HG03045 (cell line): ENCODE measurements around the gene RIN3.

Source experiments
- ATAC-seq: cut with Tn5 transposase; IDR thresholded peaks from one replicate; pipeline ENCODE4 v1.9.1; 2021; ENCODE audit warnings: mild to moderate bottlenecking, moderate library complexity; ENCODE audit not compliant: unreplicated experiment

Gene RIN3

DNA sequence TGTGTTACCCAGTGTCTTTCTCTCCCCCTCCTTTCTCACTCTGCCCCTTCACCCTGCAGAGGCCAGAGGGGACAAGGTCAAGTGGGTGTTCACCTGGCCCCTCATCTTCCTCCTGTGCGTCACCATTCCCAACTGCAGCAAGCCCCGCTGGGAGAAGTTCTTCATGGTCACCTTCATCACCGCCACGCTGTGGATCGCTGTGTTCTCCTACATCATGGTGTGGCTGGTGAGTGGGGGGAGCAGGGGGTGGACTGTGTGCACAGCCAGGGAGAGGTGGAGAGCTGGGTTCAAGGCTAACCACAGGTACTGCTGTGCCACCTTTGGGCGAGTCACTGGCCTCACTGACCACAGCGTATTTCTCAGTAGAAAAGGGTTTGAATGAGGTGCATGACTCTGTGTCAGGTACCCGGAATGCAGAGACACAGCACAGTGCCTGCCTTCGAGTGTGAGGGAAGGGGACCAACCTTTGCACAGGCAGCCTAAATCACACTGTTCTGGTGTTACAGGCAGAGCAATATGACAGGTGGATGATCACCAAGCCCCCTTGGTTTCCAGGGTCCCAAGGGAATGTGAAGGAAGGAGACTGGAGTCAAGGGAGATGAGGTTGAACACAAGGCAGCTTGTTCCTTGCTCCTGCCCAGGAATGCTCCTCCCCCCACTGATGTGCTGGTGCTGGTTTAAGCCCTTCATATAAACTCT, 30.8 kb upstream of the RIN3 start:
- no peak for ATAC-seq

DNA sequence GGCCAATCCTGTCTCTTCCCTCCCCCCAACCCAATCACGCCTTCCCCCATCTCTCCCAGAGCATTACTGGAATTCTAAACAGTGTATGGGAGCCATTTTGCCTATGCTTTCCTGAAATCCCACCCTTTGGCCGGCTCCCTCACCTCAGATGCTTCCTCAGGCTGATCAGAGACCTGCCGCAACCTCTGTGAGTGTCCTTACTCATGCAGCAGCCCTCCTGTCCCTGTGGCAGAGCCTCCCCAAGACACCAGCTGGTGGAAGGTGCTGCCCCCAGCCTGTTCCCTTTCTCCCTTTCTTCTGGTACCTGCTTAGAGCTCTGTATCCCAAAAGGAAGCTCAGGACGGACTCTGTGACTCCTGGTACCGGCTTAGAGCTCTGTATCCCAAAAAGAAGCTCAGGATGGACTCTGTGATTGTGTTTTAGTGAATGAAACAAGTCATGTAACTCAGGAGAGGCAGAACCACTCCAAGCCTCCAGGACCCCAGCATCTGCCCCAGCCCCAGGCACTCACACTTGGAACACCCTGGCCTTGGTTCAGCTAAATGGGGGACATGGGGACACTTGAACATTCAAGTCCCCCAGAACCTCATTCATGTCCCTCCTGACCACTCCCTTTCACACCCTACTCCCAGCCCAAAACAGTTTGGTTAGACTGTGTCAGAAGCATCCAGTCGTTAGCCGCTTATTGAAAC, 29.3 kb upstream of the RIN3 start:
- ATAC-seq, result no peak

- no peak for ATAC-seq
These were observed 26.7 kb upstream of the RIN3 start for GRCh38 chr14:92486881-92487280.

- no peak for ATAC-seq
These were observed 26.0 kb upstream of the RIN3 start for GRCh38 chr14:92487513-92488133.

DNA sequence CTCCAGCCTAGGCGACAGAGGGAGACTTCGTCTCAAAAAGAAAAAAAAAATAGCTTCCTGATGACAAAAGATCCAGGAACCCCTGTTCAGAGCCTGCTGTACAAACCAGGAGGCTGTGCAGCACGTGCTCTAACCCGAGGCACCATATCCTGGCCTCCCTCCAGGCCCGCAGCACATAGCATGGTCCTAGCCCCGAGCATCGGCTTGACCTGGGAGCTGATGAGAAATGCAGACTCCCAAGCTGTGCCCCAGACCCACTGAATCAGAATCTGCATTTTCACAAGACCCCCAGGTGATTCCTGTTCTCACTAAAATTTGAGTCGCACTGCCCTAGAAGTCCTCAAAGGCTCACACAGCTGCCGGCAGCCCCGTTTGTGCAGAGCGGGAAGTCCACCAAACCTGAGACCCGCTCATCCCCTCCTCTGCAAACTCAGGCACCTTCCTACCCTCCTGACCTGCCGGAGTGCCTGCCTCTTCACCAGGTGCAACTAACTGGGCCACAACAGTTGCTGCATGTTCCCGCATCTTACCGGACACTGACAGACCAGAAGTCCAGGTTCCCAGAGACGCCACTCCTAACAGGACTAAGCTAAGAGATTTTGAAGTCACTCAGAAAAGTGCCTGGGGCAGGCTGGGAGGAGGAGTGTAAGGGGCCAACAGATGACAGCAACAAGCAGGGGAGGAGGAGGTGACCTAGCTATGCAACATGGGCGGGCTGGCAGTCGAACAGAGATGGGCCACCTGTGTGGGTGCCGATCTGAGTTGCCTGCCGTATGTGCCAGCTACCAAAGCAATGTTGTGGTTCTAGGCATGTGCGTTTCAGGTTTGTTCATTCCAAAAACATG, 24.0 kb upstream of the RIN3 start:
- ATAC-seq, result no peak

GRCh38 chr14:92490239-92490959, 23.2 kb upstream of the RIN3 start:
- no peak for ATAC-seq

GRCh38 chr14:92491782-92492181, 21.8 kb upstream of the RIN3 start:
- ATAC-seq, result no peak

DNA sequence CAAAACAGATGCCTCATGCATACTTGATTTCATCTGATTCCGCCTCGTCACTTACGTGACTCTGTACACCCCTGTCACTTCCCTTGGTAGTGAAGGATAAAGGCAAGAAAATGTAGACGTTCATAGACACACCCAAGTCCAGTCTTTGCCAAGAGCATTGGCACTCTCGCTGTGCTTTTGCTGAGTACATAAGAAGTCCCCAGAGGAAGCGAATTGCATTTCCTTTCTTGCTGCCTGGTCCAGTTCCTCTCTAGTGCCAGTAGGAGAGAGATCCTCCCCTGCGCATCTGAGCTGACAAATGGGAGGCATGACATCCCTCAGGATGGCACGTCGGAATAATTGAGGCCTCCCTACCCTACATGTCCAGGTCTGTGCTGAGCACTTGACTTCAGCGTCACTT, 21.3 kb upstream of the RIN3 start:
- no peak for ATAC-seq

- no peak for ATAC-seq
These were observed 20.6 kb upstream of the RIN3 start for GRCh38 chr14:92493024-92493423.

- ATAC-seq, result no peak
These were observed 20.1 kb upstream of the RIN3 start for GRCh38 chr14:92493492-92493891.

GRCh38 chr14:92494512-92494911, 19.1 kb upstream of the RIN3 start:
- ATAC-seq, result no peak

GRCh38 chr14:92495027-92495426, 18.6 kb upstream of the RIN3 start:
- no peak for ATAC-seq

DNA sequence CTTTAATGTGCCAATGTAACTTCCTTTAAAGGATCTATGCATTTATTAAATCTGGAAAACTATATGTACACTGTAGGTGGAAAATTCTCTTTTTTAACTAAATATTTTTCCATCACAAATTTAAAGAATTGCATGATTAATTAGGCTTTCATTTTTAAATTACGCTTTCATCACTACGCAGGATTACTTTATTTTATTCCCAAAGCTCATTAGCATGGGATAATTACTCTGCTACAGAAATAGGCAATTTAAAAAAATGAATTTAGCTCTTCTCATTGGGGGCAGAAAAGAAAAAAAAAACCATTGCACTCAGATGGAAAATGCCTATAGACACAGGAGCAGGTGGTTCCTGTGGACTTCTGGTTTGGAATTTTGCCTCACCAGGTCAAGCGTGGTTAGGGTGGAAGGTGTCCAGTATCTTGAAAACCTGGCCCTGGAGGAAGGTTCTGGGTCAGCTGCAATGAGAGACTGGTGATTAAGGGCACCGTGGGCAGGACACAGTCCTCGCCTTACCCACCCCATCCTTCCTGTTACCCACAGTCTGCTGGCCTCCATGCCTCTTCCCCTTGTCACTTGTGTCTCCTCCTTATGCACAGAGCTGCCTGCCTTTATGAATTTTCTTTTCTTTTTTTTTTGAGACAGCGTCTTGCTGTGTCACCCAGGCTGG, 17.3 kb upstream of the RIN3 start:
- ATAC-seq, result no peak

GRCh38 chr14:92497391-92497790, 16.2 kb upstream of the RIN3 start:
- ATAC-seq, result no peak

DNA sequence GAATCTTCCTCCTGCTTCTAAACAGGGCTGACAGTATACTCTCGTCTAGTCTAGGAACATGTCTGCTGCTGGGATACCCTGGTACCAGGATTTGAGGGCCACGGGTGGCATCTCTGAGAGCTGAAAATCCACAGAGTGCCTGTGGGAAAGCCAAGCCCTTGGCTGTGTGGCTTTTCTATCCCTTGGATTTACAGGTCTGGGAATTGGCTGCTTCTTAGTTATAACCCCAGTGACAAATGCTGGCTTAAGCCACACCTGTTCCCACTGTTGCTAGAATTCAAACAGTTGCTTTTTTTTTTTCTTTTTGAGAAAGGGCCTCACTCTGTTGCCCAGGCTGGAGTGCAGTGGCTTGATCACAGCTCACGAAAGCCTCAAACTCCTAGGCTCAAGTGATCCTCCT, 14.3 kb upstream of the RIN3 start:
- ATAC-seq, result no peak

GRCh38 chr14:92500491-92500941, 13.1 kb upstream of the RIN3 start:
- no peak for ATAC-seq

- no peak for ATAC-seq
These were observed 11.7 kb upstream of the RIN3 start for GRCh38 chr14:92501891-92502351.

DNA sequence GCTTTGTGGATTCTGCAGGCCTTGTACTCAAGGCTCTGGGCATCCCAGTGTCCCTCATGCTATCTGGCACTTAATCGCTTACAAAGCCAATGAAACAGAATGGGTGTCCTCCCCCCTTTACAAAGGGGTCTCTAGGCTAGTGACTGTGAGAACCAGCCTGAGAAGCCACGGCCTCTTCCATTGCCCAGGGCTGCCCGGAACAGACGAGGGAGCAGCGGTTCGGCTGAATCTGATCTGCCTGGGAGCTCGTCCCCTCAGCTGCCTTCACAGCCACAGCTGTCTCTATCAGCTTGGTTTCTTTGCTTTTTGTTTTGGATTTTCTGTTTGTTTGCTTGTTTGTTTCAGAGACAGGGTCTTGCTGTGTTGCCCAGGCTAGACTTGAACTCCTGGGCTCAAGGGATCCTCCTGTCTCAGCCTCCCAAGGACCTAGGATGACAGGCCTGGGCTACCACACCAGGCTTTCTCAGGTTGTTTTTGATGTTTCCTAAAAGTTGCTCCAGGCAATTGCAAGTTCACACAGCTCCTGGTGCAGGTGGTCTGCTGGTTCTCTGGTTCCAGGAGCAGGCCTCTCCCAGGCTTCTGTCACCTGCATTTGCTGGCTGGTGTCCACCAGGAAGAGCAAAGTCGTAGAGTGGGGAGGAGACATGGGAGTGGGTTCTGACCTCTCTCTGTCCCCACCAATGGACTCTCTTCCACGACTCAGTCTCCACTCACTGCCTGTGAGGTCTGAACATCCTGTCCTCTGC, 10.9 kb upstream of the RIN3 start:
- ATAC-seq, result no peak

DNA sequence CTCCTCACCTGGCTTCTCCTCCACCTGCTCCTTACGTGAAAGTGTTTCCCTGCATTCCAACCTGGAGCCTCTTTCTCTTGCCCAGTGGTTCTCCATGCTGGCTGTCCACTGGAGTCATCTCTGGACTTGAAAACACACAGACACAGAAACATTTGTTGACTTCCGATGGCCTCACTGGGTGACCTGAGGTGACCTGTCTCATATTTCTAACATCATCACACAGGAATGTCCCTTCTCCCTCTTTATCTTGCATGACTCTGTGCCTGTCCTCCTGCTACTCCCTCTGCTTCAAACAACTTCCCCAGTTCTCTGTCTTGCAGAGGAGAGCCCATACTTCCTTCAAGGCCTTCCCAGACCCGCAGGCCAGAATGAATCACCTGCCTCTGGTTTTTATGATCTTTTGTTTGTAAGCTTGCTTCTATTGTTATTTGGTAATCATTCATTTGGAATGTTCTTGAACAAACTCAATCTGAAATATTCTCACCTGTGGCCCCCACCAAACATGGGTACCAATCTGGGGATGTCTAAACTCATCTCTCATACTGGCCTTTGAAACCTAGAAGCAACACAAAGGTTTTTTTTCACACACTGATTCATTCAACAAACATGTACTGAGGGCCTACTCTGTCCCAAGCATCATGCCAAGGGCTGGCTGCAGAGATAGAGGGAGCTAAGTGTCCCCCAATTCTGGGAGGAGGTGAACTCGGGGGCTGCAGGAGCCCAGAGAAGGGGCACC, 9.7 kb upstream of the RIN3 start:
- no peak for ATAC-seq
